B cell (primary cell): ENCODE measurements around the gene HACD4.

ENCODE experiments used
- EZH2 ChIP-seq: IDR thresholded peaks from 2 replicates; pipeline ENCODE4 v1.6.1; 2012; ENCODE audit warnings: borderline replicate concordance, low read depth, mild to moderate bottlenecking, moderate library complexity, low read length; ENCODE audit not compliant: insufficient read depth, poor library complexity, severe bottlenecking
- TF ChIP-seq, protein P1 (sequence below): fragments of 200-600 bp; IDR thresholded peaks from one replicate; pipeline ENCODE4 v1.8.0; 2022; ENCODE audit warnings: antibody characterized with exemption, mild to moderate bottlenecking

DNA sequence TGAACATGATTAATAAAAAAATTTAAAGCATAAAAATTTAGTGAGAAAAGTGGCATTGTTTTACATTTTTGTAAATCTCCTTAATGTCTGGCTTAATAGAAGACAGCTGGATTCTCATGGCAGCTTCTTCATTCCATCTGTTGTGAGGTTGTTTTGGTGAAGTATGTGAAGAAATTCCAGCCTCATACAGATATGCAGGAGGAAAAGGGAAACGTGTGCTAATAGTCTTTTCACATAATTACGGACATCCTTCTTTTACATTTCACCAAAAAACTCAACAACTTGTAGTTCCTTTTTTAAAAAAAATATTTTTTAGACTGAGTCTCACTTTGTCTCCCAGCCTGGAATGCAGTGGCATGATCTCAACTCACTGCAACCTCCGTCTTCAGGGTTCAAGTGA lies 46.9 kb downstream of the HACD4 start:
- TF ChIP-seq, protein P1, sequence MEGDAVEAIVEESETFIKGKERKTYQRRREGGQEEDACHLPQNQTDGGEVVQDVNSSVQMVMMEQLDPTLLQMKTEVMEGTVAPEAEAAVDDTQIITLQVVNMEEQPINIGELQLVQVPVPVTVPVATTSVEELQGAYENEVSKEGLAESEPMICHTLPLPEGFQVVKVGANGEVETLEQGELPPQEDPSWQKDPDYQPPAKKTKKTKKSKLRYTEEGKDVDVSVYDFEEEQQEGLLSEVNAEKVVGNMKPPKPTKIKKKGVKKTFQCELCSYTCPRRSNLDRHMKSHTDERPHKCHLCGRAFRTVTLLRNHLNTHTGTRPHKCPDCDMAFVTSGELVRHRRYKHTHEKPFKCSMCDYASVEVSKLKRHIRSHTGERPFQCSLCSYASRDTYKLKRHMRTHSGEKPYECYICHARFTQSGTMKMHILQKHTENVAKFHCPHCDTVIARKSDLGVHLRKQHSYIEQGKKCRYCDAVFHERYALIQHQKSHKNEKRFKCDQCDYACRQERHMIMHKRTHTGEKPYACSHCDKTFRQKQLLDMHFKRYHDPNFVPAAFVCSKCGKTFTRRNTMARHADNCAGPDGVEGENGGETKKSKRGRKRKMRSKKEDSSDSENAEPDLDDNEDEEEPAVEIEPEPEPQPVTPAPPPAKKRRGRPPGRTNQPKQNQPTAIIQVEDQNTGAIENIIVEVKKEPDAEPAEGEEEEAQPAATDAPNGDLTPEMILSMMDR: no peak
- TF ChIP-seq EZH2: no peak
